Measurements from ENCODE around the gene GSPT1. TPM values are rescaled to one million over a fixed set of nuclear protein-coding genes. Genes with fewer than 3 reads are reported as not detected.
"Not testable (repeated sequence)": the region's sequence is repeated elsewhere in the genome, so short reads cannot be mapped to it uniquely, and the experiment has no call there.

The GSPT1 gene
- polyA plus RNA-seq, 2 of the 4 experiments (the other 2 are of a cell fraction): 163 to 215 TPM

GRCh38 chr16:11824362-11824761 lies 91.4 kb downstream of the GSPT1 start:
- H3K9me3 ChIP-seq: no peaks in the 10 kb centered on the region
- ATAC-seq (no peak), FAIRE-seq (no peak), DNase-seq (ENCODE audit: low read depth in 1 of 2, low spot score in 1 of 2) (peak in 1 of 2 experiments; percentile 21)
- 0 out of 3 replicates have a peak, but pooled peaks cover 4% of the 10 kb centered on the region for H3K4me1 ChIP-seq
- TF ChIP-seq CTCF (IDR thresholded peaks at IDR 0.05) (no peak), ATOH8 (CRISPR knock-in tag; IDR thresholded peaks at IDR 0.05; ENCODE audit: low read depth) (no peak), RAD21 (conservative IDR thresholded peaks at IDR 0.05 in 1 of 2, IDR thresholded peaks at IDR 0.05 in 1 of 2) (no peak), CEBPB (IDR thresholded peaks at IDR 0.05) (no peak), JUN (IDR thresholded peaks at IDR 0.05) (no peak), HOXB5 (CRISPR knock-in tag; IDR thresholded peaks at IDR 0.05) (no peak), ZC3H11A (IDR thresholded peaks at IDR 0.05) (no peak), RCOR1 (IDR thresholded peaks at IDR 0.05; ENCODE audit: low read depth, low read length) (no peak), MYC (IDR thresholded peaks at IDR 0.05; ENCODE audit: borderline replicate concordance, low read length) (no peak), NFE2L2 (conservative IDR thresholded peaks at IDR 0.05; ENCODE audit: low read length) (no peak), ZNF302 (CRISPR knock-in tag; IDR thresholded peaks at IDR 0.05) (no peak), FOSB (CRISPR knock-in tag; IDR thresholded peaks at IDR 0.05) (no peak), JUNB (IDR thresholded peaks at IDR 0.05) (no peak)
- 0 out of 3 replicates have a peak overlapping the region, but pooled peaks have one; percentile 19 for H3K4me2 ChIP-seq
- POLR2A ChIA-PET: interaction anchor here (0.7 kb wide), 1 partner anchor 152 kb away, joined by 4 read pairs; the partner anchor contains the start of gene SNX29
- H3K4me3 ChIP-seq: no peak overlapping the region
- 26% methylated on average over 5 of the region's 5 CpGs for WGBS (ENCODE audit: missing lambda C conversion rate)
- CTCF ChIA-PET: no interaction called here
- no peak overlapping the region; a peak in 1 of 6 replicates for H3K27ac ChIP-seq

GRCh38 chr16:11823645-11824044 lies 92.1 kb downstream of the GSPT1 start:
- H3K4me2 ChIP-seq; POLR2A ChIA-PET; H3K27ac ChIP-seq; H3K9me3 ChIP-seq; DNase-seq (ENCODE audit: low read depth in 1 of 2, low spot score in 1 of 2); FAIRE-seq; ATAC-seq; H3K4me3 ChIP-seq; H3K4me1 ChIP-seq: not testable (repeated sequence)
- CTCF ChIA-PET: interaction anchor here (0.6 to 3.2 kb wide), 4 partner anchors 11 to 428 kb away, joined by 3 to 13 read pairs (median 3); no protein-coding TSS in a partner anchor
- 89% methylated on average over 5 of the region's 5 CpGs for WGBS (ENCODE audit: missing lambda C conversion rate)

- 74% methylated on average over 10 of the region's 10 CpGs for WGBS (ENCODE audit: missing lambda C conversion rate)
- FAIRE-seq (no peak), DNase-seq (ENCODE audit: low read depth in 1 of 2, low spot score in 1 of 2) (no peak), ATAC-seq (0 out of 6 replicates have a peak, but pooled peaks of 1 of the 2 experiments have one; percentile 19)
- 0 out of 3 replicates have a peak, but pooled peaks cover 4% of the 10 kb centered on the region for H3K4me1 ChIP-seq
- no peak overlapping the region for H3K27ac ChIP-seq
- CTCF ChIA-PET: interaction anchor here (0.6 to 1.2 kb wide), 2 partner anchors 856 to 1083 kb away, joined by 5 read pairs; no protein-coding TSS in a partner anchor
- no peak overlapping the region for H3K4me2 ChIP-seq
- TF ChIP-seq SREBF2 (IDR thresholded peaks at IDR 0.05): no peak
- TF ChIP-seq KDM5A (IDR thresholded peaks at IDR 0.05): no peak
- TF ChIP-seq EHMT2 (IDR thresholded peaks at IDR 0.05; ENCODE audit: low read depth): no peak
- no peak for TF ChIP-seq ESRRA (IDR thresholded peaks at IDR 0.05; ENCODE audit: borderline replicate concordance, low read length)
- no peak for TF ChIP-seq TP53 (CRISPR knock-in tag; IDR thresholded peaks at IDR 0.05)
- TF ChIP-seq MYC (IDR thresholded peaks at IDR 0.05; ENCODE audit: borderline replicate concordance, low read length): no peak
- no peak for TF ChIP-seq RARB (CRISPR knock-in tag; IDR thresholded peaks at IDR 0.05)
- TF ChIP-seq BHLHE40 (IDR thresholded peaks at IDR 0.05; ENCODE audit: low read depth, low read length): no peak
- TF ChIP-seq CHD2 (IDR thresholded peaks at IDR 0.05; ENCODE audit: low read length, partially characterized antibody): no peak
- no peak for TF ChIP-seq FOSB (CRISPR knock-in tag; IDR thresholded peaks at IDR 0.05)
- no peak for TF ChIP-seq CBX2 (IDR thresholded peaks at IDR 0.05; ENCODE audit: borderline replicate concordance, low read depth)
- no peak for TF ChIP-seq POLR2AphosphoS2 (conservative IDR thresholded peaks at IDR 0.05; ENCODE audit: low read length)
- TF ChIP-seq MAX (IDR thresholded peaks at IDR 0.05): no peak
- no peak for TF ChIP-seq NR3C1 (IDR thresholded peaks at IDR 0.05)
- no peak for TF ChIP-seq CHD4 (IDR thresholded peaks at IDR 0.05; ENCODE audit: borderline replicate concordance)
- POLR2A ChIA-PET: no interaction called here
- H3K9me3 ChIP-seq: no peaks in the 10 kb centered on the region
- no peak overlapping the region for H3K4me3 ChIP-seq
These were observed 96.0 kb downstream of the GSPT1 start for GRCh38 chr16:11819798-11820197.

- ATAC-seq; H3K27ac ChIP-seq; H3K4me2 ChIP-seq; H3K9me3 ChIP-seq; POLR2A ChIA-PET; H3K4me1 ChIP-seq; DNase-seq (ENCODE audit: low read depth in 1 of 2, low spot score in 1 of 2); FAIRE-seq; H3K4me3 ChIP-seq: not testable (repeated sequence)
- CTCF ChIA-PET: interaction anchor here (0.6 kb wide), 1 partner anchor 1082 kb away, joined by 5 read pairs; no protein-coding TSS in a partner anchor
- WGBS (ENCODE audit: missing lambda C conversion rate): 82% methylated on average over 13 of the region's 13 CpGs
These were observed 96.8 kb downstream of the GSPT1 start for GRCh38 chr16:11818970-11819369.
